ENCODE measurements around the gene ZBTB47. TPM values are rescaled to one million over a fixed set of nuclear protein-coding genes. Genes with fewer than 3 reads are reported as not detected.

ZBTB47 gene
- total RNA-seq, 1 donor from 2014 or later, result 26.7 TPM

- peaks cover 8% of the 10 kb centered on the region for H3K36me3 Mint-ChIP-seq (ENCODE audit: unreplicated experiment)
- H3K9me3 Mint-ChIP-seq (ENCODE audit: unreplicated experiment), result no peaks in the 10 kb centered on the region
- no peak overlapping the region for H3K4me3 Mint-ChIP-seq (ENCODE audit: unreplicated experiment)
- no peak for TF ChIP-seq CTCF (IDR thresholded peaks at IDR 0.05)
- H3K4me1 Mint-ChIP-seq (ENCODE audit: unreplicated experiment), result no peaks in the 10 kb centered on the region
- no peak overlapping the region for H3K27ac Mint-ChIP-seq (ENCODE audit: unreplicated experiment)
- DNase-seq (ENCODE audit: extremely low spot score, unreplicated experiment), result no peak
- no peaks in the 10 kb centered on the region for H3K27me3 Mint-ChIP-seq (ENCODE audit: unreplicated experiment)
Observed at GRCh38 chr3:42661593-42662022, 8.1 kb downstream of the ZBTB47 start.

GRCh38 chr3:42662037-42662812, 8.7 kb downstream of the ZBTB47 start:
- H3K4me3 Mint-ChIP-seq (ENCODE audit: unreplicated experiment), result no peak overlapping the region
- H3K36me3 Mint-ChIP-seq (ENCODE audit: unreplicated experiment), result peaks cover 8% of the 10 kb centered on the region
- no peak for TF ChIP-seq CTCF (IDR thresholded peaks at IDR 0.05)
- H3K9me3 Mint-ChIP-seq (ENCODE audit: unreplicated experiment), result no peaks in the 10 kb centered on the region
- H3K27me3 Mint-ChIP-seq (ENCODE audit: unreplicated experiment), result no peaks in the 10 kb centered on the region
- no peak for DNase-seq (ENCODE audit: extremely low spot score, unreplicated experiment)
- no peak overlapping the region for H3K27ac Mint-ChIP-seq (ENCODE audit: unreplicated experiment)
- no peaks in the 10 kb centered on the region for H3K4me1 Mint-ChIP-seq (ENCODE audit: unreplicated experiment)

GRCh38 chr3:42662813-42663535, 9.5 kb downstream of the ZBTB47 start:
- Mint-ChIP-seq H3K9me3 (ENCODE audit: unreplicated experiment) (no peaks in the 10 kb centered on the region), H3K4me1 (ENCODE audit: unreplicated experiment) (no peaks in the 10 kb centered on the region), H3K36me3 (ENCODE audit: unreplicated experiment) (peaks cover 8% of the 10 kb centered on the region), H3K27ac (ENCODE audit: unreplicated experiment) (no peak overlapping the region), H3K4me3 (ENCODE audit: unreplicated experiment) (no peak overlapping the region), H3K27me3 (ENCODE audit: unreplicated experiment) (no peaks in the 10 kb centered on the region)
- DNase-seq (ENCODE audit: extremely low spot score, unreplicated experiment), result no peak
- no peak for TF ChIP-seq CTCF (IDR thresholded peaks at IDR 0.05)

GRCh38 chr3:42663581-42664437, 10.3 kb downstream of the ZBTB47 start:
- no peak overlapping the region for H3K27ac Mint-ChIP-seq (ENCODE audit: unreplicated experiment)
- H3K36me3 Mint-ChIP-seq (ENCODE audit: unreplicated experiment), result peaks cover 8% of the 10 kb centered on the region

More at GRCh38 chr3:42663581-42664437, 10.3 kb downstream of the ZBTB47 start:
- H3K9me3 Mint-ChIP-seq (ENCODE audit: unreplicated experiment), result no peaks in the 10 kb centered on the region
- H3K4me1 Mint-ChIP-seq (ENCODE audit: unreplicated experiment), result no peaks in the 10 kb centered on the region
- TF ChIP-seq CTCF (IDR thresholded peaks at IDR 0.05), result no peak
- H3K27me3 Mint-ChIP-seq (ENCODE audit: unreplicated experiment), result no peaks in the 10 kb centered on the region
- no peak overlapping the region for H3K4me3 Mint-ChIP-seq (ENCODE audit: unreplicated experiment)
- DNase-seq (ENCODE audit: extremely low spot score, unreplicated experiment), result no peak

Measured in osteocyte (in vitro differentiated cells).